Type B pancreatic cell (in vitro differentiated cells): ENCODE measurements around the gene TGFB2. TPM values are rescaled to one million over a fixed set of nuclear protein-coding genes. Genes with fewer than 3 reads are reported as not detected.

ENCODE experiments used
- DNase-seq: peaks from one replicate; pipeline ENCODE4 v3.0.0; 2021; ENCODE audit warnings: mixed read lengths; ENCODE audit not compliant: unreplicated experiment; ENCODE audit errors: extremely low spot score
- H3K27ac Mint-ChIP-seq: 2 replicates; pipeline ENCODE4 v1.8.0; 2021; ENCODE audit warnings: mild to moderate bottlenecking, mixed read lengths
- H3K27me3 Mint-ChIP-seq: 2 replicates; pipeline ENCODE4 v1.8.0; 2021; ENCODE audit warnings: mixed read lengths
- H3K36me3 Mint-ChIP-seq: 2 replicates; pipeline ENCODE4 v1.8.0; 2021; ENCODE audit warnings: mixed read lengths
- H3K4me1 Mint-ChIP-seq: one replicate; pipeline ENCODE4 v1.8.0; 2021; ENCODE audit warnings: mixed read lengths; ENCODE audit not compliant: unreplicated experiment
- H3K4me3 Mint-ChIP-seq: 2 replicates; pipeline ENCODE4 v1.8.0; 2021; ENCODE audit warnings: mild to moderate bottlenecking, mixed read lengths
- H3K9me3 Mint-ChIP-seq: 2 replicates; pipeline ENCODE4 v1.8.0; 2021; ENCODE audit warnings: mixed read lengths
- CTCF ChIP-seq: fragments of 200-600 bp; sonication (generic); conservative IDR thresholded peaks from 2 replicates; pipeline ENCODE4 v1.5.0; 2021; ENCODE audit warnings: antibody characterized with exemption, mild to moderate bottlenecking
- total RNA-seq: library from RNA; stranded (reverse); gene quantifications from 2 replicates; pipeline ENCODE4 v1.2.1, GENCODE V29; 2021; ENCODE audit warnings: low replicate concordance

Gene TGFB2
- total RNA-seq, 1 donor from 2014 or later: 207 TPM

GRCh38 chr1:218299416-218299815 lies 45.7 kb upstream of the TGFB2 start:
- no peak overlapping the region for H3K4me3 Mint-ChIP-seq
- peaks cover 24% of the 10 kb centered on the region for H3K4me1 Mint-ChIP-seq
- H3K27me3 Mint-ChIP-seq: no peaks in the 10 kb centered on the region
- peak; percentile 67 for TF ChIP-seq CTCF
- no peak overlapping the region for H3K27ac Mint-ChIP-seq
- H3K36me3 Mint-ChIP-seq: peaks cover 10% of the 10 kb centered on the region
- no peaks in the 10 kb centered on the region for H3K9me3 Mint-ChIP-seq
- DNase-seq: no peak

GRCh38 chr1:218301217-218301616 lies 43.9 kb upstream of the TGFB2 start:
- no peaks in the 10 kb centered on the region for H3K27me3 Mint-ChIP-seq
- H3K4me1 Mint-ChIP-seq: peaks cover 37% of the 10 kb centered on the region
- H3K36me3 Mint-ChIP-seq: peaks cover 17% of the 10 kb centered on the region
- H3K9me3 Mint-ChIP-seq: no peaks in the 10 kb centered on the region
- H3K27ac Mint-ChIP-seq: no peak overlapping the region
- DNase-seq: no peak
- H3K4me3 Mint-ChIP-seq: no peak overlapping the region
- no peak for TF ChIP-seq CTCF

- peaks cover 14% of the 10 kb centered on the region for H3K36me3 Mint-ChIP-seq
- no peak for DNase-seq
- H3K27ac Mint-ChIP-seq: no peak overlapping the region
- no peak overlapping the region for H3K4me3 Mint-ChIP-seq
- no peaks in the 10 kb centered on the region for H3K9me3 Mint-ChIP-seq
- peaks cover 37% of the 10 kb centered on the region for H3K4me1 Mint-ChIP-seq
- no peak for TF ChIP-seq CTCF
- H3K27me3 Mint-ChIP-seq: no peaks in the 10 kb centered on the region
Measured at GRCh38 chr1:218302155-218302554, 43.0 kb upstream of the TGFB2 start.

GRCh38 chr1:218303176-218303879 lies 41.8 kb upstream of the TGFB2 start:
- no peaks in the 10 kb centered on the region for H3K9me3 Mint-ChIP-seq
- H3K4me1 Mint-ChIP-seq: peaks cover 30% of the 10 kb centered on the region
- no peak overlapping the region for H3K4me3 Mint-ChIP-seq
- H3K27me3 Mint-ChIP-seq: no peaks in the 10 kb centered on the region
- peaks cover 22% of the 10 kb centered on the region for H3K36me3 Mint-ChIP-seq
- H3K27ac Mint-ChIP-seq: no peak overlapping the region
- no peak for TF ChIP-seq CTCF
- DNase-seq: no peak

- Mint-ChIP-seq H3K4me1 (peaks cover 25% of the 10 kb centered on the region), H3K27ac (no peak overlapping the region), H3K27me3 (no peaks in the 10 kb centered on the region), H3K9me3 (no peaks in the 10 kb centered on the region), H3K4me3 (peak overlapping the region; percentile 23), H3K36me3 (peaks cover 27% of the 10 kb centered on the region)
- no peak for TF ChIP-seq CTCF
- DNase-seq: no peak
Measured at GRCh38 chr1:218304281-218305039, 40.7 kb upstream of the TGFB2 start.
